Pancreas (tissue), 10 donors: ENCODE results near the gene ARHGDIB. TPM values are rescaled to one million over a fixed set of nuclear protein-coding genes. Genes with fewer than 3 reads are reported as not detected.
A peak's percentile ranks its signal among the peaks of the same experiment; 100 is the strongest.

ENCODE experiments used
- ATAC-seq, 4 donors: fragments of 200-7000 bp; cut with Tn5 transposase; one replicate each; pipeline versions ENCODE4 v1.8.0 to v1.9.1; 2020; ENCODE audit warnings: mild to moderate bottlenecking in 4 of 4, moderate library complexity in 4 of 4
- DNase-seq, 6 donors: peaks; one replicate each; pipeline ENCODE4 v3.0.0-alpha.2; 2020
- FAIRE-seq: peaks from 2 replicates; lab custom pipeline; 2012; peaks lifted over from hg19 to GRCh38; lab: Jason Lieb, UNC
- H3K27ac ChIP-seq, 4 donors: fragments of 200-600 bp; sonication (generic); 1 replicate in 3 of 4; 2 replicates in 1 of 4; pipeline versions ENCODE4 v1.5.0 to v1.8.0; 2020
- H3K27me3 ChIP-seq, 4 donors: fragments of 200-600 bp; one replicate each; pipeline ENCODE4 v1.8.0; 2021
- H3K36me3 ChIP-seq, 3 donors: fragments of 200-600 bp; sonication (generic) in 1 of 3; one replicate each; pipeline versions ENCODE4 v1.5.0 to v1.8.0; 2020 to 2021
- H3K4me1 ChIP-seq, 3 donors: fragments of 200-600 bp; one replicate each; pipeline ENCODE4 v1.8.0; 2021
- H3K4me3 ChIP-seq, 4 donors: fragments of 200-600 bp; sonication (generic) in 2 of 4; one replicate each; pipeline versions ENCODE4 v1.5.0 to v1.8.0; 2020 to 2021
- H3K9me3 ChIP-seq, 4 donors: fragments of 200-600 bp; one replicate each; pipeline ENCODE4 v1.8.0; 2021
- CTCF ChIP-seq, 4 donors: fragments of 200-600 bp; sonication (generic) in 3 of 4; IDR thresholded peaks; one replicate each; pipeline versions ENCODE4 v1.5.0 to v1.8.0; 2021; ENCODE audit warnings: antibody characterized with exemption in 4 of 4
- WGBS, 2 donors: extraction: QIAGEN DNeasy Blood & Tissue Kit; methylation state at CpG; one replicate each; pipeline ENCODE4 v1.1.7; 2013; 5-methylcytosine and 5-hydroxymethylcytosine counted together
- intact Hi-C, 3 donors: fragments of 100-400 bp; cut with DNase I; formaldehyde crosslinking; loops; one replicate each; pipeline versions ENCODE4 v1.11.1 to v1.14.2; 2022
- polyA plus RNA-seq, 2 donors: library from polyadenylated mRNA; stranded (reverse); fragments of 200-250 nt; gene quantifications; one replicate each; pipeline ENCODE4 v1.2.3, GENCODE V29; 2013
- total RNA-seq, 6 donors: library from RNA; stranded (reverse); fragmentation: NEBNext Ultra II Directional in 4 of 6; extraction: Animal tissue kit (Norgen Biotek cat#: 25700) in 4 of 6; gene quantifications; one replicate each; pipeline versions ENCODE4 v1.2.1 to v1.2.4, GENCODE V29; 2021 to 2023
- donor health status: healthy with polysubstance abuse.
- donor health status: DM: no; HTN: no; CAD: no; lungs with moderate emphysema.
- donor health status: DM: no; HTN: no; CAD: no.
- donor health status: control.
- donor health status: control.
- donor health status: Bipolar disorder and iron deficiency.
- donor health status: DM: yes; HTN: yes; CAD: no.
- donor health status: DM: no; HTN: no; CAD: no.
- donor health status: DM: no; HTN: no; CAD: no.
- donor health status: DM: yes; HTN: yes; CAD: no.

ARHGDIB gene
- total and polyA plus RNA-seq, 8 donors: 5.8 to 54.8 (median 23.4) TPM

GRCh38 chr12:14913381-14913781 lies 48.0 kb downstream of the ARHGDIB start:
- 73 to 79% methylated on average over 4 of the region's 4 CpGs for WGBS, 2 donors
- ATAC-seq (peak; percentile 61 to 81 (median 72)), DNase-seq (peak in 2 of 6 donors; percentile 27 to 28), FAIRE-seq (no peak)
- peaks cover 0 to 40% (median 0%) of the 10 kb centered on the region in 3 donors for H3K36me3 ChIP-seq
- H3K9me3 ChIP-seq: no peaks in the 10 kb centered on the region
- intact Hi-C loops: no loop called here
- peak overlapping the region in 2 of 4 donors; percentile 42 to 51 for H3K27ac ChIP-seq
- H3K4me3 ChIP-seq: no peak overlapping the region
- no peak for TF ChIP-seq CTCF (IDR thresholded peaks at IDR 0.05)
- no peaks in the 10 kb centered on the region for H3K4me1 ChIP-seq
- H3K27me3 ChIP-seq: no peaks in the 10 kb centered on the region

GRCh38 chr12:14911131-14911530 lies 50.3 kb downstream of the ARHGDIB start:
- TF ChIP-seq CTCF (IDR thresholded peaks at IDR 0.05): no peak
- 15 to 64% methylated on average over 2 of the region's 2 CpGs for WGBS, 2 donors
- H3K36me3 ChIP-seq: peaks cover 0 to 20% (median 0%) of the 10 kb centered on the region in 3 donors
- ATAC-seq (no peak), DNase-seq (no peak), FAIRE-seq (no peak)
- intact Hi-C loops: no loop called here
- H3K27ac ChIP-seq: no peak overlapping the region
- no peaks in the 10 kb centered on the region for H3K27me3 ChIP-seq
- no peaks in the 10 kb centered on the region for H3K4me1 ChIP-seq
- no peak overlapping the region for H3K4me3 ChIP-seq
- H3K9me3 ChIP-seq: no peaks in the 10 kb centered on the region

GRCh38 chr12:14910090-14910915 lies 51.1 kb downstream of the ARHGDIB start:
- peaks cover 3 to 7% (median 3%) of the 10 kb centered on the region in 3 donors for H3K4me1 ChIP-seq
- no peak for TF ChIP-seq CTCF (IDR thresholded peaks at IDR 0.05)
- ATAC-seq (peak in 1 of 4 donors; percentile 37), DNase-seq (no peak), FAIRE-seq (no peak)
- no peak overlapping the region for H3K4me3 ChIP-seq
- WGBS, 2 donors: 82 to 89% methylated on average over 5 of the region's 5 CpGs
- H3K27me3 ChIP-seq: no peaks in the 10 kb centered on the region
- intact Hi-C loops: no loop called here
- H3K27ac ChIP-seq: no peak overlapping the region
- H3K9me3 ChIP-seq: no peaks in the 10 kb centered on the region
- peaks cover 0 to 18% (median 0%) of the 10 kb centered on the region in 3 donors for H3K36me3 ChIP-seq

- Histone ChIP-seq H3K27me3 (no peaks in the 10 kb centered on the region), H3K27ac (no peak overlapping the region), H3K9me3 (no peaks in the 10 kb centered on the region), H3K4me3 (no peak overlapping the region), H3K4me1 (peaks cover 3 to 7% (median 6%) of the 10 kb centered on the region in 3 donors), H3K36me3 (no peaks in the 10 kb centered on the region)
- FAIRE-seq: no peak
- DNase-seq: no peak
- TF ChIP-seq CTCF (IDR thresholded peaks at IDR 0.05): no peak
- no peak for ATAC-seq
- 98 to 100% methylated on average over 1 of the region's 1 CpG for WGBS, 2 donors
- intact Hi-C loops: no loop called here
Measured at GRCh38 chr12:14907953-14908352, 53.4 kb downstream of the ARHGDIB start.

- no peak for TF ChIP-seq CTCF (IDR thresholded peaks at IDR 0.05)
- no peaks in the 10 kb centered on the region for H3K27me3 ChIP-seq
- intact Hi-C loops: no loop called here
- ATAC-seq: peak in 2 of 4 donors; percentile 28 to 39
- peaks cover 3 to 7% (median 6%) of the 10 kb centered on the region in 3 donors for H3K4me1 ChIP-seq
- no peaks in the 10 kb centered on the region for H3K36me3 ChIP-seq
- no peaks in the 10 kb centered on the region for H3K9me3 ChIP-seq
- WGBS, 2 donors: 65 to 68% methylated on average over 5 of the region's 5 CpGs
- no peak overlapping the region for H3K4me3 ChIP-seq
- no peak for DNase-seq
- no peak for FAIRE-seq
- H3K27ac ChIP-seq: peak overlapping the region in 3 of 4 donors; percentile 18 to 51 (median 36)
Measured at GRCh38 chr12:14906114-14906513, 55.3 kb downstream of the ARHGDIB start.
